OCI-LY7 (cell line): ENCODE data around the gene TBC1D30.

Experiments
- CTCF ChIP-seq: fragments of 200-600 bp; sonication (generic); conservative IDR thresholded peaks from 2 replicates; pipeline ENCODE4 v1.5.1; 2014; ENCODE audit warnings: mild to moderate bottlenecking, antibody characterized with exemption, low read length, moderate library complexity, mixed read lengths
- EZH2phosphoT487 ChIP-seq: fragments of 200-600 bp; sonication (generic); IDR thresholded peaks from 2 replicates; pipeline ENCODE4 v1.6.1; 2018; ENCODE audit warnings: low read depth, borderline replicate concordance, mild to moderate bottlenecking, mixed run types, antibody characterized with exemption, low read length, moderate library complexity, mixed read lengths

GRCh38 chr12:64824500-64825142 lies at the start of gene TBC1D30:
- no peak for TF ChIP-seq CTCF
- TF ChIP-seq EZH2phosphoT487, result no peak; the same call in 1 of the 2 replicates
